Measurements from ENCODE around the gene SMIM12.

DNA sequence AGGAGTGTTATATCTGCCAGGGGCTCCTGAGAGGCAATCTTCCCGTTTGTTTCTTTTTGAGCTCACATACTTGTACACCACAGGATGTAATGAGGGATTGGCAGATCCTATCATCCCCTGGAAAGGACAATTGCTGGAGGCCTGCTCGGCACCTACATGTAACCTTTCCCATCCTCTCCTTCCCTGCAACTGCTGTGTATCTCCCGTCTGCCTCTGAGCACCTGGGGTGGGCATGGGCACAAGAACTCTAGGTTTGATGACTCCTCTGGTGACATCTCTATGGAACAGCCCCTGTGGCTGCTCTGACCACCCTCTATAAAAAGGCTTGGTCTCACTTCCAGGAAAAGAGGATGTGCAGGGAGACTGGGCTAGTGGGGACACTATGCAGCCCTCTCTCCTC lies 25.0 kb upstream of the SMIM12 start:
- TF ChIP-seq ZFP3 (CRISPR knock-in tag; IDR thresholded peaks at IDR 0.05) (no peak), OSR1 (CRISPR knock-in tag; IDR thresholded peaks at IDR 0.05) (no peak), ZFP30 (CRISPR knock-in tag; IDR thresholded peaks at IDR 0.05) (no peak), ZNF70 (CRISPR knock-in tag; IDR thresholded peaks at IDR 0.05) (no peak), PPARA (CRISPR knock-in tag; IDR thresholded peaks at IDR 0.05; ENCODE audit: borderline replicate concordance) (no peak), ISL1 (CRISPR knock-in tag; IDR thresholded peaks at IDR 0.05) (no peak), ZC3H10 (CRISPR knock-in tag; IDR thresholded peaks at IDR 0.05) (no peak), RARB (CRISPR knock-in tag; IDR thresholded peaks at IDR 0.05) (no peak), CSRNP3 (CRISPR knock-in tag; IDR thresholded peaks at IDR 0.05) (no peak), ZNF565 (CRISPR knock-in tag; conservative IDR thresholded peaks at IDR 0.05; ENCODE audit: low read depth) (no peak), ZNF8 (CRISPR knock-in tag; IDR thresholded peaks at IDR 0.05) (no peak), PATZ1 (CRISPR knock-in tag; IDR thresholded peaks at IDR 0.05; ENCODE audit: borderline replicate concordance) (no peak), TOX (CRISPR knock-in tag; IDR thresholded peaks at IDR 0.05; ENCODE audit: borderline replicate concordance) (no peak), CSDC2 (CRISPR knock-in tag; IDR thresholded peaks at IDR 0.05) (no peak)
